Measurements from ENCODE around the gene PEX11G.

- TF ChIP-seq, protein P1, sequence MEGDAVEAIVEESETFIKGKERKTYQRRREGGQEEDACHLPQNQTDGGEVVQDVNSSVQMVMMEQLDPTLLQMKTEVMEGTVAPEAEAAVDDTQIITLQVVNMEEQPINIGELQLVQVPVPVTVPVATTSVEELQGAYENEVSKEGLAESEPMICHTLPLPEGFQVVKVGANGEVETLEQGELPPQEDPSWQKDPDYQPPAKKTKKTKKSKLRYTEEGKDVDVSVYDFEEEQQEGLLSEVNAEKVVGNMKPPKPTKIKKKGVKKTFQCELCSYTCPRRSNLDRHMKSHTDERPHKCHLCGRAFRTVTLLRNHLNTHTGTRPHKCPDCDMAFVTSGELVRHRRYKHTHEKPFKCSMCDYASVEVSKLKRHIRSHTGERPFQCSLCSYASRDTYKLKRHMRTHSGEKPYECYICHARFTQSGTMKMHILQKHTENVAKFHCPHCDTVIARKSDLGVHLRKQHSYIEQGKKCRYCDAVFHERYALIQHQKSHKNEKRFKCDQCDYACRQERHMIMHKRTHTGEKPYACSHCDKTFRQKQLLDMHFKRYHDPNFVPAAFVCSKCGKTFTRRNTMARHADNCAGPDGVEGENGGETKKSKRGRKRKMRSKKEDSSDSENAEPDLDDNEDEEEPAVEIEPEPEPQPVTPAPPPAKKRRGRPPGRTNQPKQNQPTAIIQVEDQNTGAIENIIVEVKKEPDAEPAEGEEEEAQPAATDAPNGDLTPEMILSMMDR (IDR thresholded peaks at IDR 0.05 in 8 of 11, conservative IDR thresholded peaks at IDR 0.05 in 3 of 11): no peak
- no peak for TF ChIP-seq POLR2A (IDR thresholded peaks at IDR 0.05)
These were observed 61.8 kb downstream of the PEX11G start for GRCh38 chr19:7426986-7427385.

Data from spleen (tissue), 7 donors.